Ascending aorta (tissue), 2 donors: ENCODE results near the gene WDR45B. TPM values are rescaled to one million over a fixed set of nuclear protein-coding genes. Genes with fewer than 3 reads are reported as not detected.

Source experiments
- DNase-seq, 2 donors: peaks; one replicate each; pipeline ENCODE4 v3.0.0-alpha.2; 2019; ENCODE audit warnings: low spot score in 2 of 2
- H3K27ac ChIP-seq, 2 donors: fragments of 200-600 bp; sonication (generic); one replicate each; pipeline ENCODE4 v1.5.1; 2016 to 2017; ENCODE audit warnings: mild to moderate bottlenecking in 1 of 2
- H3K27me3 ChIP-seq: fragments of 200-600 bp; sonication (generic); one replicate; pipeline ENCODE4 v1.5.1; 2017
- H3K36me3 ChIP-seq, 2 donors: fragments of 200-600 bp; sonication (generic); one replicate each; pipeline ENCODE4 v1.5.1; 2016
- H3K4me1 ChIP-seq, 2 donors: fragments of 200-600 bp; sonication (generic); one replicate each; pipeline ENCODE4 v1.5.1; 2016 to 2017; ENCODE audit warnings: mild to moderate bottlenecking in 1 of 2
- H3K4me3 ChIP-seq, 2 donors: fragments of 200-600 bp; sonication (generic); one replicate each; pipeline ENCODE4 v1.5.1; 2016 to 2017; ENCODE audit warnings: mild to moderate bottlenecking in 1 of 2
- H3K9me3 ChIP-seq, 2 donors: fragments of 200-600 bp; sonication (generic); one replicate each; pipeline ENCODE4 v1.5.1; 2016
- CTCF ChIP-seq, 3 experiments: fragments of 200-600 bp in 2 of 3; fragments of 450-650 bp in 1 of 3; sonication (generic) in 2 of 3; IDR thresholded peaks; one replicate each; pipeline ENCODE4 v1.5.1; 2016 to 2019; ENCODE audit warnings: antibody characterized with exemption in 3 of 3, mild to moderate bottlenecking in 1 of 3, moderate library complexity in 1 of 3
- intact Hi-C: fragments of 100-400 bp; cut with DNase I; formaldehyde crosslinking; loops from one replicate; pipeline ENCODE4 v1.15.1; 2023
- total RNA-seq: library from RNA; depleted of rRNA; stranded (reverse); fragments of >200 nt; gene quantifications from one replicate; pipeline ENCODE4 v1.1.0, GENCODE V29; 2016

The WDR45B gene
- total RNA-seq, 1 donor from 2014 or later, result 53.7 TPM

DNA sequence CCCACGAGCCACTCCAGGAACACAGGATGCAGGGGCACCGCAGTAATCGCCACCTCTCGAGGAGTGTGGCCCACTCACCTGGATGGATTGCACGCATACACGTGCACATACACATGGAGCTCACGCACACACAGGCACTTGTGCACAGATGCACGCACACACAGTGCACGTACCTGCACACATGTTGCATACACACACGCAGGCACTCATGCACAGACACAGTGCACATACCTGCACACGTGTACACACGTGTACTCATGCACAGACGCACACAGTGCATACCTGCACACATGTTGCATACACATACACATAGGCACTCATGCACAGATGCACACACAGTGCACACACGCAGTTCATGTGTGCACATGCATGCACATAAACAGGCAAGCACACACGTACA lies 11.6 kb upstream of the WDR45B start:
- no peaks in the 10 kb centered on the region for H3K4me1 ChIP-seq
- no peaks in the 10 kb centered on the region for H3K27me3 ChIP-seq
- intact Hi-C loops, result no loop called here
- H3K9me3 ChIP-seq, result no peaks in the 10 kb centered on the region
- no peak overlapping the region for H3K27ac ChIP-seq
- no peak for TF ChIP-seq CTCF (IDR thresholded peaks at IDR 0.05)
- no peak for DNase-seq
- no peak overlapping the region for H3K4me3 ChIP-seq
- H3K36me3 ChIP-seq, result peaks cover 10 to 23% of the 10 kb centered on the region in 2 donors

DNA sequence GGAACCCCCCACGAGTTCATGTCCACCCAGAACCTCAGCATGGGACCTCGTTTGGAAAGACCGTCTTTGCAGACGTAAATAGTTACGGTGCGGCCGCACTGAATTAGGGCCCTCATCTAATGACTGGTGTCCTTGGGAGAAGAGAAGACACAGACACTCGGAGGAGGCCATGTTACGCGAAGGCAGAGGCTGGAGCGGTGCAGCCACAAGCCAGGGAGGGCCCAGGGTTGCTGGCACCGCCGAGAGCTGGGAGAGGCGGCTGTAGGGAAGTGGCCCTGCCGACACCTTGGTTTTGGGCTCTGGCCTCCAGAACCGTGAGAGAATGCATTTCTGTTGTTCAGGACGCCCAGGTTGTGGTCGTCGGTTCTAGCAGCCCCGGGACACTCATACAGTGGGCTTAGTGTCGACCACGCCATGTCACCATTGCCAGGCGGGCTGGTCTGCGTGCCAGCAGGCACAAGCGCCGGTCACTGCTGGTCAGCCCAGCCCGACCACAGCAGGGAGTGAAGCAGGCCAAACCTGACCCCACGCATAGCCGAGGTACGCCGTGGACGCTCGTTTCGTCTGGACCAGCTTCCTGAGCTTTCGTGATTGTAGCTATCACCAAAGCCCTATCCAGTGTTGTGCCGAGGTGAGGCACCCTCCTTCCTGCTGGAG lies 10.7 kb upstream of the WDR45B start:
- TF ChIP-seq CTCF (IDR thresholded peaks at IDR 0.05), result no peak
- H3K27me3 ChIP-seq, result no peaks in the 10 kb centered on the region
- H3K36me3 ChIP-seq, result peaks cover 10 to 19% of the 10 kb centered on the region in 2 donors
- no peak overlapping the region for H3K27ac ChIP-seq
- DNase-seq, result no peak
- intact Hi-C loops, result no loop called here
- H3K9me3 ChIP-seq, result no peaks in the 10 kb centered on the region
- no peak overlapping the region for H3K4me3 ChIP-seq
- H3K4me1 ChIP-seq, result no peaks in the 10 kb centered on the region

DNA sequence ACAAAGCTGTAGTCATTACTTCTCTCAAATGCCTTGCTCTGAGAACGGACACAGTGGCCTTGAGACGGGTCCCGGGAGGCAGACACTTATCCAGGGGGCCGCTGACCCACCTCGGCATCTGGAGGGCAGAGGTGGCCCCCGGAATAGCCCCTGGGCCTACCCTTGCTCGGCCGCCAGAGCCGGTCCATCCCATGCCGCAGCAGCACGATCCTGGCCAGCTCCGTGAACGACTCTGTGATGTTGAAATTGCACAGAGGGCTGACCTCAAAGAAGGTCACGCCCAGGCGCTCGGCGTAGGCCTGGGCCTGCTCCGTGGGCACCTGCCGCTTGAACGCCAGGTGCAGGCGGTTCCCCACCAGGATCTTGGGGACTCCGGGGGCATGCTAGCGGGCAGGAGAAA lies 10.1 kb upstream of the WDR45B start:
- no peak for DNase-seq
- no peaks in the 10 kb centered on the region for H3K27me3 ChIP-seq
- peaks cover 10 to 15% of the 10 kb centered on the region in 2 donors for H3K36me3 ChIP-seq
- no peaks in the 10 kb centered on the region for H3K4me1 ChIP-seq
- TF ChIP-seq CTCF (IDR thresholded peaks at IDR 0.05), result no peak
- intact Hi-C loops, result no loop called here
- H3K9me3 ChIP-seq, result no peaks in the 10 kb centered on the region
- H3K4me3 ChIP-seq, result no peak overlapping the region
- H3K27ac ChIP-seq, result no peak overlapping the region

DNA sequence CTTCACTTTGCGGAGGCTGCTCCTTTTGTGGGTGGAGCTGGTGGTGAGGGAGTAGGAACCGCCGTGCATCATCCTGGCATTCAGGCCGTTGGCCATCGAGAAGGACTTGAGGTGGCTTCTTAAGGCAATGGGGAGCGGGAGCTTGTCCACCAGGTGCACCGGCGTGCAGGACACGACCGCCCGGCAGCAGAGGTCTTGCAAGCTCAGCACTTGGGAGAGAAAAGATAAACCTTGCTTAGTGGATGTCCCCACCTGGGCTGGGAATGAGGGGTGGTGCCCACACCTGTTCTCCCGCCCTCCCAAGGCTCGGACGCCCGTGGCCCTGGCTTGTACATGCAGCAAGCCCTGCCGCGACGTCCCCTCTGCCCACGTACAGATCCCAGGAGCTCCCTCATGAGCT lies 9.7 kb upstream of the WDR45B start:
- no peak for TF ChIP-seq CTCF (IDR thresholded peaks at IDR 0.05)
- DNase-seq, result no peak
- H3K27ac ChIP-seq, result no peak overlapping the region
- intact Hi-C loops, result no loop called here
- H3K9me3 ChIP-seq, result no peaks in the 10 kb centered on the region
- H3K4me3 ChIP-seq, result no peak overlapping the region
- H3K27me3 ChIP-seq, result no peaks in the 10 kb centered on the region
- H3K36me3 ChIP-seq, result peaks cover 10 to 15% of the 10 kb centered on the region in 2 donors
- no peaks in the 10 kb centered on the region for H3K4me1 ChIP-seq

DNA sequence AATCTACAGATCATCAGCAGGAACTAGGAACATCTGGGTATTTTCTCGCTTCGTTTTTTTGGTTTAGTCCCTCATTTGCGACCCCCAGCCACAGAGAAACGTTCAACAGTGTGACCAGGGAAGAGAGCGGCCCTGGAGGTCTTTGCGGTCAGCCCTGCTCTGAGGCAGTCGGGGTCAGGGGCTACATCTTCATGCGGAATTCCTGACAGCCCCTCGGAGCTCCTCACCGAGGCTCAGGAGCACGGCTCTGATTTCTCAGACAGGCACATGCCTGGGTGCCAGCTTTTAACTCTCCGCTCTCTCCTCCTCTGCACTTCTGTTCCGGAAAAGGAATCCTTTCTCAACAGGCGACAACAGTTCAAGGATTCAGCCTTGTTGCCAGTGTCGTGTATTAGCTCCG lies 8.0 kb upstream of the WDR45B start:
- no peak for DNase-seq
- Histone ChIP-seq H3K27me3 (no peaks in the 10 kb centered on the region), H3K36me3 (peaks cover 10 to 12% of the 10 kb centered on the region in 2 donors), H3K4me1 (no peaks in the 10 kb centered on the region), H3K9me3 (no peaks in the 10 kb centered on the region), H3K4me3 (no peak overlapping the region), H3K27ac (no peak overlapping the region)
- no peak for TF ChIP-seq CTCF (IDR thresholded peaks at IDR 0.05)
- intact Hi-C loops, result no loop called here

- H3K27me3 ChIP-seq, result no peaks in the 10 kb centered on the region
- H3K9me3 ChIP-seq, result no peaks in the 10 kb centered on the region
- intact Hi-C loops, result no loop called here
- H3K4me3 ChIP-seq, result no peak overlapping the region
- H3K36me3 ChIP-seq, result peaks cover 10 to 12% of the 10 kb centered on the region in 2 donors
- DNase-seq, result no peak
- TF ChIP-seq CTCF (IDR thresholded peaks at IDR 0.05), result no peak
- no peak overlapping the region for H3K27ac ChIP-seq
- no peaks in the 10 kb centered on the region for H3K4me1 ChIP-seq
Observed at GRCh38 chr17:82655523-82655922, 7.3 kb upstream of the WDR45B start.
